ENCODE results near the gene NTRK3.

- TF ChIP-seq EZH2 (IDR thresholded peaks at IDR 0.05; ENCODE audit: low read depth): no peak
- no peak for TF ChIP-seq CTCF (conservative IDR thresholded peaks at IDR 0.05)
These were observed 25.7 kb downstream of the NTRK3 start for GRCh38 chr15:88230823-88231222.

Measured in PC-9 (cell line).